ENCODE measurements around the gene EZR.

EZR gene

DNA sequence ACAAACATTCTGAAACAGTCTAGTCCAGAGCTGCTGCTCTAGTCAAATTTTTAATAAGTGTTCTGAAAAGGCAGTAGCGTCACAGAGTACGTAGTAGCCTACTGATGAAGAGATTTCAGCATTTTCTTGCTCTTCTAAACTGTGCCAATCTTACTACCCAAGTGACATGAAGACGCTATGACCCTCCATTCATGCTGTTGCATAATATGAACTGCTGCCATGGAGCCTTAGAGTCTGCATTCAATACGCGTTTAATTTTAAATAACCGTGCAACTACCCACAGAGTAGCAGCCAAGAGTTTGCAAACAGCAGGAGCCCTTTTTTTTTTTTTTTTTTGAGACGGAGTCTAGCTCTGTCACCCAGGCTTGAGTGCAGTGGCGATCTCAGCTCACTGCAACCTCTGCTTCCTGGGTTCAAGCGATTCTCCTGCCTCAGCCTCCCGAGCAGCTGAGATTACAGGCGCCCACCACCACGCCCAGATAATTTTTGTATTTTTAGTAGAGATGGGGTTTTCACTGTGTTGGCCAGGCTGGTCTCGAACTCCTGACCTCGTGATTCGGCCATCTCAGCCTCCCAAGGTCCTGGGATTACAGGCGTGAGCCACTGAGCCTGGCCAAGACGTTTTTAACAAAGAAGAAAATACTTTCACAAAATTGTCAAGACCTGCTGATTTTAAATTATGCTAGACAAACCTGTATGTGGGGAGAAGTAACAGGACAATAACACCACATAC is 44.3 kb downstream of the EZR start:
- no peak for TF ChIP-seq CTCF (IDR thresholded peaks at IDR 0.05)
- no peak for DNase-seq (ENCODE audit: low spot score)
- H3K27ac ChIP-seq, result no peak overlapping the region
- H3K4me3 ChIP-seq, result no peak overlapping the region

DNA sequence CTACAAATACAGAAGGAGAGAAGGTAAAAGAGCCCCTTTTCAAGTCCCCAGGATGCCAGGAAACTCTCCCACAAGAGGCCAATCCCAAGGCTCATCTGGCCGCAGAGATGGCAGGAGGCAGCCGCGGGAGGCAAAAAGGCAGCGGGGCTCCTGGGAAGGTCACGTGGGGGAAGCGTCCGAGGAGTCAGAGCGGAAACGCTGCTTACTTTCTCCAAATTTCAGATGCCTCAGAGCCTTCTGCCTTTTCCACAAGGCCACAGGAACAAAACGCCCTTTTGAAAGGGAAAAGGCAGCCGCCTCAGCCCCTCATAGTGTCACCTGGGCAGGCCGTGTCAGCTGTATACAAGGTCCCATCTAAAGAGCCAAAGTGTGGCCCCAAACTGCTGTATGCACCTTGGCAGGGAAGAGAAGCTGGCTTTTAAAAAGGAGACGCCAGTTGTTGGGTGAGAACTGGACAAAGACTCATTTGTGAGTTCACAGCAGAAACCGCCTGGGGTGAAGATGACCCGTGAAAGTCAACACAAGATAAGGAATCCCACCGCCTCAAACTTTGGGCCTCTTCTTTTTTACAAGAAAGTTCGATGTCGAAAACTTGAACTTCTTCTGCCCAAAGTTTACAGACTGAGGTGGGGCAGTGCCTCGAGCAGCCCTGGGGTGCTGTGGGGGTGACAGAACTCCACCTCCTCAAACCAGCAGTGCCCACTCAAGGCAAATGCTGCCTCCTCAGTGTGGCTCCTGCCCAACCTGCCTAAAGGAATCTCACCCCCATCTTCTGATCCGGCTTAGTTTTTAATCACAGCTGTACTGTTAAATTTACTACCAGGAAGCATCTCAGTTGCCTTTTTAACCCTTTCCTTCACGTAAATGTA is 45.4 kb downstream of the EZR start:
- no peak overlapping the region for H3K4me3 ChIP-seq
- TF ChIP-seq CTCF (IDR thresholded peaks at IDR 0.05), result no peak
- H3K27ac ChIP-seq, result no peak overlapping the region
- peak; percentile 50 for DNase-seq (ENCODE audit: low spot score)

GRCh38 chr6:158772851-158773371 is 46.3 kb downstream of the EZR start:
- DNase-seq (ENCODE audit: low spot score), result peak; percentile 64
- H3K4me3 ChIP-seq, result no peak overlapping the region
- TF ChIP-seq CTCF (IDR thresholded peaks at IDR 0.05), result no peak
- H3K27ac ChIP-seq, result peak overlapping the region in 1 of 2 donors; percentile 23

- no peak overlapping the region for H3K4me3 ChIP-seq
- TF ChIP-seq CTCF (IDR thresholded peaks at IDR 0.05), result no peak
- H3K27ac ChIP-seq, result peak overlapping the region in 1 of 2 donors; percentile 13
- no peak for DNase-seq (ENCODE audit: low spot score)
Measured at GRCh38 chr6:158772172-158772571, 47.0 kb downstream of the EZR start.

GRCh38 chr6:158771399-158772152 is 47.6 kb downstream of the EZR start:
- Histone ChIP-seq H3K4me3 (no peak overlapping the region), H3K27ac (peak overlapping the region in 1 of 2 donors; percentile 44)
- peak; percentile 52 for DNase-seq (ENCODE audit: low spot score)
- no peak for TF ChIP-seq CTCF (IDR thresholded peaks at IDR 0.05)

DNA sequence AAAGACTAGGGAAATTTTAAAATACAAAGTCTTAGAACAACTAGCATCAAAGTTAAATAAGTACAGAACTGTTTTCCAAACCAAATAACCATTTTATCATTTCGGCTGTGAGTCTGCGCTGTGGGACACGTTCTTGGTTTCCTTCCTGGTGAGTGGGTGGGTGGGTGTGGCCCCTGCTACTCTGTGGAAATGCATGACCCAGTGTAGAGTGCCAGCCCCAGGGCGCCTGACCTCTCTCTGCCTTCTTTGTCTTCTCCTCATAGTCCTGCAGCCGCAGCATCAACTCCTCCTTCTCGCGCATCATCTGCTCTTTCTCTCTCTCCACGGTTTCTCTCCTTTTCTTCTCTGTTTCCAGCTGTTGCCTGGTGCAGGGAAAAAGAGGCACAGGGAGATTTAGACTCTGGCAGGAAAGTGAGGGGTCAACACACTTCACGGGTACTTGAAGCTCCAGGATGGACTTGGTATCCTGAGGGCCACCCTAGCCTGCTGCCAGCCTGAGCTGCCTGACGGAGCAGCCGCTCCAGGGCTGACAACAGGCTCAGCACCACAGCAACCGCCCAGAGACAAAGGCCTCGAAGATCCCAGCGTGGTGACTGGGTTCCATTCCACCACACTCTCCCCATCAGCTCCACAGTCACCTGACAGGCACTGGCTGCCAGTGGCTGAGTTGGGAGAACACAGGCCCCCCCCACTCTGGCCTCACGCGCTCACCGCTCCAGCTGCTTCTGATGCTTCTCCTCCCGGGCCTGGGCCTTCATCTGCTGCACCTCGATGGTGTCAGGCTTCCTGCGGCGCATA is 48.4 kb downstream of the EZR start:
- H3K4me3 ChIP-seq, result no peak overlapping the region
- peak overlapping the region in 1 of 2 donors; percentile 44 for H3K27ac ChIP-seq
- no peak for TF ChIP-seq CTCF (IDR thresholded peaks at IDR 0.05)
- peak; percentile 72 for DNase-seq (ENCODE audit: low spot score)

Measured in coronary artery (tissue), 2 donors.